Loucy (cell line): Measurements from ENCODE around the gene FARS2.

ENCODE experiments used
- H2AFZ ChIP-seq: fragments of 200-600 bp; sonication (generic); 2 replicates; pipeline ENCODE4 v1.6.0; 2016; ENCODE audit warnings: antibody characterized with exemption, mild to moderate bottlenecking, low read length, moderate library complexity
- H3F3A ChIP-seq: fragments of 200-600 bp; 2 replicates; pipeline ENCODE4 v1.6.0; 2016; ENCODE audit warnings: antibody characterized with exemption, low read depth, mild to moderate bottlenecking
- H3K27me3 ChIP-seq: fragments of 200-600 bp; sonication (generic); 2 replicates; pipeline ENCODE4 v1.6.1; 2014; ENCODE audit warnings: low read length, mild to moderate bottlenecking; ENCODE audit not compliant: insufficient read depth, poor library complexity, severe bottlenecking
- H3K36me3 ChIP-seq: fragments of 200-600 bp; sonication (generic); 2 replicates; pipeline ENCODE4 v1.6.1; 2016; ENCODE audit warnings: low read length; ENCODE audit not compliant: insufficient read depth
- H3K4me1 ChIP-seq: fragments of 200-600 bp; sonication (generic); 2 replicates; pipeline ENCODE4 v1.5.1; 2014; ENCODE audit warnings: low read length, mild to moderate bottlenecking; ENCODE audit not compliant: insufficient read depth, poor library complexity, severe bottlenecking
- H3K4me2 ChIP-seq: fragments of 200-600 bp; sonication (generic); 2 replicates; pipeline ENCODE4 v1.6.0; 2014; ENCODE audit warnings: antibody characterized with exemption, low read length, low read depth, mild to moderate bottlenecking; ENCODE audit not compliant: poor library complexity, severe bottlenecking
- H3K4me3 ChIP-seq: fragments of 200-600 bp; sonication (generic); 2 replicates; pipeline ENCODE4 v1.5.1; 2014; ENCODE audit warnings: low read length, mild to moderate bottlenecking, mixed read lengths; ENCODE audit not compliant: poor library complexity, severe bottlenecking
- H3K79me2 ChIP-seq: fragments of 200-600 bp; sonication (generic); 2 replicates; pipeline ENCODE4 v1.6.1; 2014; ENCODE audit warnings: low read length; ENCODE audit not compliant: insufficient read depth
- H3K9ac ChIP-seq: fragments of 200-600 bp; sonication (generic); 2 replicates; pipeline ENCODE4 v1.6.0; 2014; ENCODE audit warnings: mild to moderate bottlenecking, low read depth, low read length, moderate library complexity; ENCODE audit not compliant: poor library complexity, severe bottlenecking
- H3K9me2 ChIP-seq: fragments of 200-600 bp; sonication (generic); replicated peaks from 2 replicates; pipeline ENCODE4 v1.6.1; 2016; ENCODE audit warnings: low read depth, low read length, mixed read lengths
- H3K9me3 ChIP-seq: fragments of 200-600 bp; sonication (generic); 2 replicates; pipeline ENCODE4 v1.6.1; 2014; ENCODE audit warnings: mild to moderate bottlenecking, antibody characterized with exemption, low read length, low read depth; ENCODE audit not compliant: insufficient read depth
- H4K20me1 ChIP-seq: fragments of 200-600 bp; sonication (generic); 2 replicates; pipeline ENCODE4 v1.6.0; 2014; ENCODE audit warnings: antibody characterized with exemption, low read length, mild to moderate bottlenecking; ENCODE audit not compliant: insufficient read depth, poor library complexity, severe bottlenecking
- CTCF ChIP-seq: fragments of 200-600 bp; sonication (generic); conservative IDR thresholded peaks from 2 replicates; pipeline ENCODE4 v1.5.1; 2014; ENCODE audit warnings: mild to moderate bottlenecking, antibody characterized with exemption, low read length
- EZH2phosphoT487 ChIP-seq: fragments of 200-600 bp; IDR thresholded peaks from 2 replicates; pipeline ENCODE4 v1.6.1; 2018; ENCODE audit warnings: antibody characterized with exemption, mild to moderate bottlenecking, moderate library complexity, borderline replicate concordance

Gene FARS2

DNA sequence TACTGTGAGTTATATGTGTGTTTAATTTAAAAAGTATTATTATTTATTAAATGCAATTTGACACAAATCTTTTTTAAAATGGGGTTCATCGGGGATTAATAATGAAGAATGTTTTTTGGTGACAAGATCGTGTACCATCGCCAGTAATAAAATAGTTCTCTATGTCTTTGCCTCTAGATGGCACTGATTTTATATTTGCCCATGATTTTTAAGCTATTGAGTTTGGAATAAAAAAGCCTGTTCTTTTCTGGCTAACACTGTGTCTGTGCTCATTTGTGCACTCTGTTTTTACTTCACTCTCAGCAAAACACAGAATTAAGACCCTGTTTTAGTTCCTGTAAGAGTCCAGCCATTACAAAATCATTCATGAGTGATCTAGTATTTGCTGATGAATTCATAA lies 127.0 kb downstream of the FARS2 start:
- TF ChIP-seq EZH2phosphoT487 (no peak), CTCF (0 out of 2 replicates have a peak, but pooled peaks have one; percentile 9)
- Histone ChIP-seq H3K4me1 (no peaks in the 10 kb centered on the region), H3K36me3 (no peaks in the 10 kb centered on the region), H3K9me2 (no peaks in the 10 kb centered on the region), H3K9ac (no peak overlapping the region), H3K4me3 (no peak overlapping the region), H3K27me3 (no peaks in the 10 kb centered on the region), H3K79me2 (no peaks in the 10 kb centered on the region), H3F3A (no peaks in the 10 kb centered on the region), H4K20me1 (no peaks in the 10 kb centered on the region), H3K4me2 (no peak overlapping the region), H2AFZ (no peak overlapping the region), H3K9me3 (no peaks in the 10 kb centered on the region)

- no peaks in the 10 kb centered on the region for H3K9me2 ChIP-seq
Measured at GRCh38 chr6:5389086-5389745, 127.9 kb downstream of the FARS2 start.

DNA sequence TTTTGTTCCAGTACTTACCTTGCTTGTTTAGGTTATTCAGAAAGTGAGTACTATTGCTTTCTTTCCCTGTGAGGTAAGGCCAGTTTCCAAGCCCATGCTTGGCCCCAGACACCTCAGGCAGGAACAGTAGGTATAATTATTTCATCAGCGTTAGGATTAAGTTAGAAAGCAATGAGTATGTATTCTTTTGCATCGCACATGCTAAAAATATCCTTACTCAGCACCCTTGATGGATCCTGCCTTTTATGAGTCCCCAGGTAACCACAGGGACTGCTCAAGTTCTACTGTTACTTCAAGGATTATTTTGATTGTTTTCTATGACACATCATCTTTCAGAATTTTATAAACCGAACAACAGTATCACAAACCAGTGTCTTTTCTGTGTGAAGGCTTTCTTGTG lies 128.9 kb downstream of the FARS2 start:
- Histone ChIP-seq H3K36me3 (no peaks in the 10 kb centered on the region), H3K79me2 (no peaks in the 10 kb centered on the region), H3K4me2 (no peak overlapping the region), H2AFZ (no peak overlapping the region), H3K9me2 (no peaks in the 10 kb centered on the region), H3K9me3 (no peaks in the 10 kb centered on the region), H4K20me1 (no peaks in the 10 kb centered on the region), H3K27me3 (no peaks in the 10 kb centered on the region), H3K9ac (no peak overlapping the region), H3F3A (no peaks in the 10 kb centered on the region), H3K4me3 (no peak overlapping the region), H3K4me1 (no peaks in the 10 kb centered on the region)
- TF ChIP-seq CTCF = no peak
- TF ChIP-seq EZH2phosphoT487 = no peak

More at GRCh38 chr6:5389086-5389745, 127.9 kb downstream of the FARS2 start:
- H4K20me1 ChIP-seq = no peaks in the 10 kb centered on the region
- H3K79me2 ChIP-seq = no peaks in the 10 kb centered on the region
- H2AFZ ChIP-seq = no peak overlapping the region
- no peak for TF ChIP-seq EZH2phosphoT487
- TF ChIP-seq CTCF = no peak
- no peaks in the 10 kb centered on the region for H3F3A ChIP-seq
- H3K4me3 ChIP-seq = no peak overlapping the region
- H3K9ac ChIP-seq = no peak overlapping the region
- no peaks in the 10 kb centered on the region for H3K36me3 ChIP-seq
- H3K4me1 ChIP-seq = no peaks in the 10 kb centered on the region
- no peaks in the 10 kb centered on the region for H3K27me3 ChIP-seq
- H3K9me3 ChIP-seq = no peaks in the 10 kb centered on the region
- H3K4me2 ChIP-seq = no peak overlapping the region
